ENCODE results near the gene CNIH3. TPM values are rescaled to one million over a fixed set of nuclear protein-coding genes. Genes with fewer than 3 reads are reported as not detected.
"Not testable (repeated sequence)": the region's sequence is repeated elsewhere in the genome, so short reads cannot be mapped to it uniquely, and the experiment has no call there.

CNIH3 gene
- polyA plus RNA-seq (ENCODE audit: insufficient read length in 3 of 3) = 1 to 10 TPM; 9.6 to 9.9 (median 9.8) TPM

DNA sequence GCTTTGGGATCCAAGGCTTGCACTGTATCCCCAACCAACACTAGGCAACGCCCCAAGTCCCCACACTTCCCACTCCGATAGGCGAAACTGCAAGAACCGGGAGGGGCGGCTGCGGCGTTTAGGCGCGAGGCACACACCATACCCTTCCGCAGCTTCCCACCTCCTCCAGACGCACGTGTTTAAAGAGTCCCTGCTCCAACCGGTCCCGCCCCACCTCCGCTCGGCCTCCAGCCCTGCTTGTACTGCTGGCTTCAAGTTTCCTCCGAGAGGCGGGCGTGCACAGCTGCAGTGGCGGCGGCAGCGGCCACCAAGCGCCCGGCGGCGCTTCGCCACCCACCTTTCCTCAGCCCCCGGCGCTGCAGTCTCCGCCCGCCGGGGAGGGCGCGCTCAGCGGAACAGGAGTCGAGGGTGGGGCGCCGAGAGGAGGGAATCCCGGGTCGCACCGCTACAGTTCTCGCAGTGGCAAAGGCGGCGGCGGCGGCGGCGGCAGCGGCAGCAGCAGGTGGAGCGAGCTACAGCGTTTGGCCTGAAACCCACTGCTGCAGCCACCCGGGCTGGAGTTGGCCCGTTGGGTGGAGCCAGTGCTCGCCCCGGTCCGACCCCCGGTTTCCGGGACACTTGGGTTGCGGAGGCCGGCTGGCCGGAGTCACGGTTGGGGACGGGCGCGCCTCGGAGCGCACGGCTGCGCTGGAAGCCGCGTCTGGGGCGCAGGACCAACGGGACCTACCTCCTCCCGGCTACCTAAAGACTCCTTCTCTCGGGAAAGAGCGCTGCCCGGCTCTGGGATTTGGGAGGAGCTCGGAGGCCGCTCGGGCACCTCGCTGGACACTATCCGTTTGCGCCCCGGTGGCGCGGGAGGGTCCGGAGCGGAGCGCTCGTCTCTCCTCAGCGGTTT is at the start of gene CNIH3:
Gene CNIH3, plus strand, starts transcription at position 457 of the 895 bp plus-strand sequence. CDS start 858 bp downstream, outside the sequence.
- DNase-seq (ENCODE audit: low read depth in 3 of 3, low spot score in 2 of 3) = peak in 1 of 3 donors; percentile 61

GRCh38 chr1:224566492-224566891 is 49.6 kb upstream of the CNIH3 start:
- DNase-seq (ENCODE audit: low read depth in 3 of 3, low spot score in 2 of 3) = not testable (repeated sequence)

GRCh38 chr1:224569276-224569675 is 46.8 kb upstream of the CNIH3 start:
- DNase-seq (ENCODE audit: low read depth in 3 of 3, low spot score in 2 of 3) = no peak

DNA sequence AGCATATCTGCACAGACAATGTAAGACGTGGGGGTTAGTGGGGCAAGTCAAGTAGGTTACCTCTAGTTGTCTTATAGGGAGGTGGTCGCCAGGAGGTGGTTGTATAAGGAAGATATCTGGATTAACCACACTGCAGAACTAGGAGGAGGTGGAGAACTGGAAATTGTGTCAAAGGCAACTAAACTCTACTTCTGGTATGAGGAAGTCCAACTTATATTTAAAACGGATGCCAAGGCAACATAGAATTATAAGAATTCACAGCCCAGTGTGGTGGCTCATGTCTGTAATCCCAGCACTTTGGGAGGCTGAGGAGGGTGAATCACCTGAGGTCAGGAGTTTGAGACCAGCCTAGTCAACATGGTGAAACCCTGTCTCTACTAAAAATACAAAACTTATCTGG is 44.1 kb upstream of the CNIH3 start:
- DNase-seq (ENCODE audit: low read depth in 3 of 3, low spot score in 2 of 3) = not testable (repeated sequence)

DNA sequence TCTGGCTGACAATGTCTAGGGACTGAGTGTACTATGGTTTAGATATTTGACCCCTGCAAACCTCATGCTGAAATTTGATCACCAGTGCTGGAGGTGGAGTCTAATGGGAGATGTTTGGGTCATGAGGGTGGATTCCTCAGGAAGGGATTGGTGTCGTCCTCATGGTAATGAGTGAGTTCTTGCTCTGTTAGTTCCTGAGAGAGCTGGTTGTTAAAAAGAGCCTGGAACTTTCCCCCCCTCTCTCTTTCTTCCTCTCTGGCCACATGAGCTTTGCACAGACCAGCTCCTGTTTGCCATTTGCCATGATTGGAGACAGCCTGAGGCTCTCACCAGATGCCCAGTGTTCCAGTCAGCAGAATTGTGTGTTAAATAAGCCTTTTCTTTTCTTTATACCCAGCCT is 36.6 kb upstream of the CNIH3 start:
- DNase-seq (ENCODE audit: low read depth in 3 of 3, low spot score in 2 of 3) = no peak

- no peak for DNase-seq (ENCODE audit: low read depth in 3 of 3, low spot score in 2 of 3)
These were observed 36.1 kb upstream of the CNIH3 start for GRCh38 chr1:224580006-224580405.

GRCh38 chr1:224582041-224582440 is 34.1 kb upstream of the CNIH3 start:
- DNase-seq (ENCODE audit: low read depth in 3 of 3, low spot score in 2 of 3) = no peak

DNA sequence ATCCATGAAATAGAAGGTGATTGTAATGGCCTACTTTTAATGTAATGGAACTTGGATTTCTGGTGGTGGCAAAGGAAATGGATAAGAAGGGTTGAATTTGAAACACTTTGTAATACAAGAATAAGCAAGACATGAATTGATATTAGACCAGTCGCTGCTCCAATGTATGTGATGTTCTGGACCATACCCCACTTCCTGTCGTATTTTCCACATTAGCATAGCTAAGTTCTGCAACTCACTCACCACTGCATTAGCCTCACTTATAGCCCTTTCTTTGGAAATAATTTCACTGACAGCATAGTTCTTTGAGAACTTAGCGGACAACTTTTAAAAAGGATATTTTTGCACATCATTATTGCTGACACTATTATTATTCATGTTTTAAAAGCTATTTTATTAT is 32.3 kb upstream of the CNIH3 start:
- no peak for DNase-seq (ENCODE audit: low read depth in 3 of 3, low spot score in 2 of 3)

DNA sequence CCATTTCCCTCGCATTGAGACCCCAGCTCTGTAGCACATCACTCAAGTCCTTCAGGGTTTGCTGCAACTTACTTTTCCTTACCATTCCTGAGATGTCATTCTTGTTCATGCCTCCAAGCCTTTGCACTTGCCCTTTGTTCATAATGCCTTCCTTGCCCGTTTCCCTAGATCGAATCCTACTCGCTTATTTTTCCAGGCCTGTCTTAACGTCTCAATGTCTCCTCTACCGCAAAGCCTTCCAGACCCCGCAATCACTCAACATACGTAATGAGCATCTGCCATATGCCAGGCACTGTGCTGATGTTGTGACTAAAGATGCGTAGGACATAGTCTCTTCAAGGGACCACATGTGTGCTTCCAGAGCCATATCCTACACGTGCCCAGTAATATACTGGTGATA is 31.1 kb upstream of the CNIH3 start:
- no peak for DNase-seq (ENCODE audit: low read depth in 3 of 3, low spot score in 2 of 3)

DNA sequence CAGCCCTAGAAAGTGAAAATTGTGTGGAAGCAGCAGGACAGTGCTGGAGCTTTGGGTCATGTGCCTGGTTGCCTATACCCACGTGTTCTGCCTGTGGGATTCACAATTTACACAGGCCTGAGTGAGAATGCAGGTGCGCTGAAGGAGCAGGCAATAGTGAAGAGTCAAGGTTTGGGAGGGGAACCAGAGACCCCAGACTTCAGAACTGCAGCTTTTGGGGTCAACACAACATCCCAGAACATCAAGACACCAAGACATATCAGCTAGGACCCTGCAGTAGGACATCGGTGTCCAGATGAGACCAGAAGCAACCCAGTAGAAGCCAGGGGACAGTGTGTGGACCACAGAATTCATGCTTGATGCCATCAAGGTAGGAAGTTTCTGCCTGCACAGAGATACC is 29.1 kb upstream of the CNIH3 start:
- DNase-seq (ENCODE audit: low read depth in 3 of 3, low spot score in 2 of 3) = no peak

DNA sequence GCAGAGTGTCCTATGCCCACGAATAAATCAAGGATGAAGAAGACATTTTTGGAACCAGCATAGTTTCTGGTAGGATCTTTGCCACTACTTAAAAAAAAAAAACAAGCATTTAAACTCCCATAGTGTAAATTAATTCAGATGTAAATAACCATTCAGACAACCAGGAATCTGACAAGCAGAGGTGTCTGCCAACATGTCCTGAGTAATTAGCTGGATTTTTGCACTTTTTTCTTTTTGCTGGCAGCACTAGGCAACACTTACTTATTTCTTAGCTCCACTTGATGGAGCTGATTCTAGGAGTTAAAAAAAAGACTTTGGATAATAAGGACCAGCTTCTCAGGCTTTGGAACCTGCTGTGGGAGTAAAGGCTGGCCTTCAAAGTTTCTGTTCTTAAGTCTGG is 27.6 kb upstream of the CNIH3 start:
- DNase-seq (ENCODE audit: low read depth in 3 of 3, low spot score in 2 of 3) = no peak

- DNase-seq (ENCODE audit: low read depth in 3 of 3, low spot score in 2 of 3) = no peak
These were observed 27.1 kb upstream of the CNIH3 start for GRCh38 chr1:224589006-224589405.

GRCh38 chr1:224591326-224591725 is 24.8 kb upstream of the CNIH3 start:
- DNase-seq (ENCODE audit: low read depth in 3 of 3, low spot score in 2 of 3) = no peak

DNA sequence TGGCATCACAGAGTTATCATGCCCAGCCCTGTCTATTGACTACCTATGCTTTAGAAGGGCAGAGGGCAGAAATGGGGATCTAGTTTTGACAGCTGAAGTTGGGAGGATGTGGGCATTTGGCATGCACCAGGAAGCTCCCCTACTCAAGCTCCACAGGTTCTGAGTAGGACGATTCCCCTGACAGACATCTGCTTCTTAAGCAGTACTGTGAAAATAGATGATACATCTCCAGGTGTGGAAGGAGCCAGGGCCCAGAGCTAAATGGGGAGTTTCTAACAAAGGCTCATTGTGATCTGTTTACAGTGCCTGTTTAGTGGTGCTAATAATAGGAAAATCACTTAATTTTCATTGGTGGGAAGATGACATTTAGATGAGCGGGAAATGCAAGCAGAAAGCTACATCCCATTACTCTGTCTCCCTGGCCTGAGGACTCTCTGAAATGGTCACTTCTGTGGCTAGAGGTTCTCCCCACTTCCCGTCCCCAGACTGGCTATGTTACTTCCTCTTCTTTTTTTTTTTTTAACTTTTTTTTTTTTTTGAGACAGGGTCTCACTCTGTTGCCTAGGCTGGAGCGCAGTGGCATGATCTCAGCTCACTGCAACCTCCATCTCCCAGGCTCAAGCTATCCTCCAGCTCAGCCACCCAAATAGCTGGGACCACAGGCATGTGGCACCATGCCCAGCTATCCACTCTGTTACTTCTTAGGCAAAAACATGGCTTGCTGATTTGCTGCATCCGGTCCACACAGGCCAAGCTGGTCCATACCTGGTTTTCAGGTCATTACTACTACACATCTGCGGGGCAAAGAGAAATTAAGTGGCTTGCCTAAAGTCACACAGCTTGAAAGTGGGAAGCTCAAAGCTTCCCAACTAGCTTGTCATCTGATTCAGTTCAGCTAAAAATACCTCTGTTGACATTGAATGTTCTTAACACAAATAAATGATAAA is 23.2 kb upstream of the CNIH3 start:
- no peak for DNase-seq (ENCODE audit: low read depth in 3 of 3, low spot score in 2 of 3)

DNA sequence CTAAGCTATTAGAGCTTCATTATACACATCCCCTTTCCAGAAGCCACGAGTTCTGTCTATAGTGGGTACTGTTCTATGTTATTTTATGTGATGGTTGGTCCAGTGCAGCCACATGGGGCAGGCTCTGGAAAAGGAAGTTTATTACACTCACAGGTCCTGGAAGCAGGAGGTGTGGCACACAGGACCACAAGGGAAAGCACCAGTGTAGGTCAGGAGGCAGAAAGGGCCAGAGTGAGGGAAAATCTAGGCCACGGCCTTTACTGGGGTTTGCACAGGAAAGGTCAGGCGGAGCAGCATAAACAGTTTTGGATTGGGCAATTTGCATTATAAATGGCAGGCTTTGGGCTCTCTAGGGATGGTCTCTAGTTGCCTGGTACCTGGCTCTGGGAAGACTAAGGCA is 21.8 kb upstream of the CNIH3 start:
- DNase-seq (ENCODE audit: low read depth in 3 of 3, low spot score in 2 of 3) = no peak

- no peak for DNase-seq (ENCODE audit: low read depth in 3 of 3, low spot score in 2 of 3)
These were observed 21.3 kb upstream of the CNIH3 start for GRCh38 chr1:224594851-224595250.

DNA sequence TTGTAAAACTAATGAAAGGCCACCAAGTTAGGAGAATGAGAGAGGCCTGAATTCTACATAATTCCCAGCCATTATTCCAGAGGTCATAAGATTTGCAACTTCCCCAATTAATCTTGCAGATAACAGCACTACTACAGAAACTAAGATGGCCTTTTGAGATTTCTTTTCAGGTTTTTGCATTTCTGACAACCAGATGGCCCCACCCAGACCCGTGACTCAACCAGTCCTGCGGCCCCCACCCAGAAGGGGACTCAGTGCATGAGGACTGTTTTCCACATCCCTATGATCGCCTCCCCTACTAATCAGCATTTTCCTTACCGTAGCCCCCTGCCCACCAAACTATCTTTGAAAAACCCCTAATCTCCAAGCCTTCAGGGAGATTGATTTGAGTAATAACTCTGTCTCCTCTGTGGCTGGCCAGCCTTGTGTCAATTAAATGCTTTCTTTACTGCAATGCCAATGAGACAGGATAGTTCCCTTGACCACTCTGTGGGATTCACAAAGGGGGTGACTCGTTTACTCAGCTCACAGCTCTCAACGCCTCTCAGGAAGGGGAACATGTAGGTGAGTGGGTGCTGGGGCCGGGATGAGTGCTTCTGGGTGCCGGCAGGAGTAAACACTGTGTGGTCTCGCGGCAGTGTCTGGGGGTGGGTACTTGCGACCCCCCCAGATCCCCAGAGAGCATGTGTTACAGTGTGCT is 10.5 kb upstream of the CNIH3 start:
- no peak for DNase-seq (ENCODE audit: low read depth in 3 of 3, low spot score in 2 of 3)

DNA sequence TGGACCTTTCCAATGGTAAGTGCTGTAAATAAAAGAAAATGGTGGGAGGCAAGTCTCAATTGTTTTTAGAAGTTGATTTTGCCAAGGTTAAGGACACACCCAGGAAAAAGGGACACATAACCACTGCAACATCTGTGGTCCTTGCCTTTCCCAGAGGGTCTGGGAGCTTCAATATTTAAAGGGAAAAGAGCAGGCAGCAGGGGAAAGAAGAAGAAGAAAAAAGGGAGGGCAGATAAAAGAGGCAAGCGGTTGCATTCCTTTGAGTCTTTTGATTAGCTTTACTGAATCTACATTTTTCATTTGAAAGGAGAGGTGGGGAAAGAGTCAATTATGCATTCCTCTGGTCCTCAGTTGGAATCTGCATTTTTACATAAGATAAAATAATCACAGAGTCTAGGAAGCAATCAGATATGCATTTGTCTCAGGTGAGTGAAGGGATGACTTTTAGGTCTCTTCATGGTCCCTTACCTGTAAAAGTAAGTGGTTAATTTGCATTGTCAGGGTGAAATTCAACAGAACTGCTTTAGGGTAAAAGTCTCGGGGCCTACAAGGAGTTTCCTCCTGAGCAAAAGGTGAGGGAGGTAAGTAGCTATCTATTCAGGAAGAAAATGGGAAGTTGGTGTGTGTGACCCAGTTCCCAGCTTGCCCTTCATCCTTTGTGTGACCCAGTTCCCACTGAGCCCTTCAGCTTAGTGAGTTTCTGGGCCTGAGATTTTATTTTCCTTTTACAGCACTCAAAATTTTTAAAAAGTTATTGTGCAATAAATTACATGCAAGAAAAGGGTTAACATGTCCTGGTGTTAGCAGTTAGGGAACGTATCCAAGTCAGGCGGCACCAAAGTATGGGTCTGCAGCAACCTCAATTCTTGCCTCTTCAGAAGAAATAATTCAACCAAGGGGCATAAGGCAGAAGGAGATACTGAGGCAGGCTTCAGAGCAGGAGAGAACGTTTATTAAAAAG is 8.6 kb upstream of the CNIH3 start:
- DNase-seq (ENCODE audit: low read depth in 3 of 3, low spot score in 2 of 3) = no peak

DNA sequence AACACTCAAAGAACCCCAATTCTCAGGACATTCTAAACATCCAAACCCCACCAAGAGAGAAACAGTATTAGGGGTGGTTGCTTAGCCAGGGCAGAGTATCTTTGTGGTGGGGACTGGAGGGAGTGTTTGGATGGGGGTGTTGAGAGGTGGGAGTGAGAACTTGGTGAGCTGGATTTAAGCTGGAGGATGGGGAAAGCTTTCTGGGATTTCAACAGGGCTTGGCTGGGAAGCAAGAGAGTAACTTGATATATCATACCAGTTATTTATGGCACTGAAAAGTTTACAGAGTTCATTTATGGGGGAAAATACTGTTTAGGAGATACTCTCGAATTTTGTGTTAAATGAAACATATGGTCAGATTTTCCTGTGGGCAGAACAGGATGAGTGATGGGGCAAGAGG is 6.8 kb upstream of the CNIH3 start:
- DNase-seq (ENCODE audit: low read depth in 3 of 3, low spot score in 2 of 3) = no peak

DNA sequence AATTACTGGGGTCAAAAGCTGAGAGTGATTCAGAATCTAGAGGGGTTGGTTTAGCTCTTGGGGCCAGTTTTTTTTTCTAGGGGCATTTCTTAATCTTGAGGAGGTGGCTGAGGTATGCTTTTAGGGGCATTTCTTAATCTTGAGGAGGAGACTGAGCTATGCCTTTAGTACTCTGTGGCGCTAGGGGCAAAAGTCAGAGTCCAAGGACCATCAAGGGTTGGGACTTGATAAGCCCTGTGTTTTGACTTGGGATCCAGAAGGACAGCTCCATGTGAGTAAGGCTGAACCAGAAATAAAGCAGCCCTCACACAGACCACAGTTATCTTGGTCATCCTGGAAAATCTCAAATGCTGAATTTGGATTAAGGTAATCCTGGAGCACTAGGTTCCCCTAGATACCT is 3.9 kb upstream of the CNIH3 start:
- DNase-seq (ENCODE audit: low read depth in 3 of 3, low spot score in 2 of 3) = no peak
